Nephron (organoid): Measurements from ENCODE around the gene IFIT3.

Experiments
- H3K27ac Mint-ChIP-seq, 3 experiments: 2 replicates each; pipeline ENCODE4 v1.8.0; 2020; ENCODE audit warnings: mixed read lengths in 3 of 3, mild to moderate bottlenecking in 2 of 3, moderate library complexity in 1 of 3
- H3K27me3 Mint-ChIP-seq: 2 replicates; pipeline ENCODE4 v1.8.0; 2021; ENCODE audit warnings: low read depth, mild to moderate bottlenecking, moderate library complexity, mixed read lengths
- H3K36me3 Mint-ChIP-seq: 2 replicates; pipeline ENCODE4 v1.8.0; 2020; ENCODE audit warnings: low read depth, mixed read lengths
- H3K4me1 Mint-ChIP-seq: 2 replicates; pipeline ENCODE4 v1.8.0; 2020; ENCODE audit warnings: mixed read lengths
- H3K4me3 Mint-ChIP-seq, 3 experiments: 2 replicates each; pipeline ENCODE4 v1.8.0; 2020; ENCODE audit warnings: mild to moderate bottlenecking in 3 of 3, mixed read lengths in 3 of 3, moderate library complexity in 2 of 3
- H3K9me3 Mint-ChIP-seq: 2 replicates; pipeline ENCODE4 v1.8.0; 2020; ENCODE audit warnings: mixed read lengths
- TF ChIP-seq, protein P1 (sequence below), 3 experiments: fragments of 200-600 bp; sonication (generic); IDR thresholded peaks; one replicate each; pipeline ENCODE4 v1.5.0; 2021; ENCODE audit warnings: antibody characterized with exemption in 3 of 3; ENCODE audit not compliant: unreplicated experiment in 3 of 3

IFIT3 gene

DNA sequence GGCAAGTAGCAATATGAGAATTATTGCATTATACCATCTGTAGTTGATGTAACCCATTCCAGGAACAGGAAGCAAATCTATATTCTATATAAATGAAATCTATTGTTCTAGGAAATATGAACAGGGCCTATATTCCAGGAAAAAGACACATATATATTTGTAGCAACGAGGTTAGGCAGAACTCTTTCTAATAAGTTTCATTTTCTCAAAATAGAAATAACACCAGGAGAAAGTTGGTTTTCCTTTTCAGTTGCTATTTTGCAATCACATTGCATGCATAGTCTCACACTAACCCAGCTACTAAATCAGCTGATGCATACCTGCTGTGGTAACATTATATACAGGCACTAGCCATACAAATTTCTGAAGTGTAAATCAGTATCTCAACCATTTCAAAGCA, 32.2 kb upstream of the IFIT3 start:
- H3K4me3 Mint-ChIP-seq: no peak overlapping the region
- peaks cover 8% of the 10 kb centered on the region for H3K36me3 Mint-ChIP-seq
- TF ChIP-seq, protein P1, sequence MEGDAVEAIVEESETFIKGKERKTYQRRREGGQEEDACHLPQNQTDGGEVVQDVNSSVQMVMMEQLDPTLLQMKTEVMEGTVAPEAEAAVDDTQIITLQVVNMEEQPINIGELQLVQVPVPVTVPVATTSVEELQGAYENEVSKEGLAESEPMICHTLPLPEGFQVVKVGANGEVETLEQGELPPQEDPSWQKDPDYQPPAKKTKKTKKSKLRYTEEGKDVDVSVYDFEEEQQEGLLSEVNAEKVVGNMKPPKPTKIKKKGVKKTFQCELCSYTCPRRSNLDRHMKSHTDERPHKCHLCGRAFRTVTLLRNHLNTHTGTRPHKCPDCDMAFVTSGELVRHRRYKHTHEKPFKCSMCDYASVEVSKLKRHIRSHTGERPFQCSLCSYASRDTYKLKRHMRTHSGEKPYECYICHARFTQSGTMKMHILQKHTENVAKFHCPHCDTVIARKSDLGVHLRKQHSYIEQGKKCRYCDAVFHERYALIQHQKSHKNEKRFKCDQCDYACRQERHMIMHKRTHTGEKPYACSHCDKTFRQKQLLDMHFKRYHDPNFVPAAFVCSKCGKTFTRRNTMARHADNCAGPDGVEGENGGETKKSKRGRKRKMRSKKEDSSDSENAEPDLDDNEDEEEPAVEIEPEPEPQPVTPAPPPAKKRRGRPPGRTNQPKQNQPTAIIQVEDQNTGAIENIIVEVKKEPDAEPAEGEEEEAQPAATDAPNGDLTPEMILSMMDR (IDR thresholded peaks at IDR 0.05; ENCODE audit: unreplicated experiment in 3 of 3): no peak
- H3K9me3 Mint-ChIP-seq: peaks cover 9% of the 10 kb centered on the region
- H3K27me3 Mint-ChIP-seq: no peaks in the 10 kb centered on the region
- H3K4me1 Mint-ChIP-seq: peaks cover 5% of the 10 kb centered on the region
- H3K27ac Mint-ChIP-seq: peak overlapping the region in 2 of 3 experiments; percentile 48 to 52

DNA sequence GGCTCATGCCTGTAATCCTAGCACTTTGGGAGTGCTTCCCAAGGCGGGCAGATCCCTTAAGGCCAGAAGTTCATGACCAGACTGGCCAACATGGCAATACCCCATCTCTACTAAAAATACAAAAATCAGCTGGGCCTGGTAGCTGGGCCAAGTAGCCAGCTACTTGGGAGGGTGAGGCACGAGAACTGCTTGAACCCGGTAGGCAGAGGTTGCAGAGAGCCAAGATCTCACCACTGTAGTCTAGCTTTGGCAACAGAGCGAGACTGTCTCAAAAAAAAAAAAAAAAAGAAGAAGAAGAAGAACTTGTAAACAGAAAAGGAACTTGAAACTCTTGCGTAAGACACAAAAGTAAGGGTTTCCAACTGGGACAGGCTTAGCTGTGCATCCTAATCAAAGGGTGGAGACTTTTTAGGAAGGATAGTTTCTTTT, 31.6 kb upstream of the IFIT3 start:
- H3K27me3 Mint-ChIP-seq: no peaks in the 10 kb centered on the region
- H3K27ac Mint-ChIP-seq: peak overlapping the region in 2 of 3 experiments; percentile 48 to 52
- TF ChIP-seq, protein P1 (IDR thresholded peaks at IDR 0.05; ENCODE audit: unreplicated experiment in 3 of 3): no peak
- no peak overlapping the region for H3K4me3 Mint-ChIP-seq
- peaks cover 9% of the 10 kb centered on the region for H3K9me3 Mint-ChIP-seq
- H3K36me3 Mint-ChIP-seq: peaks cover 8% of the 10 kb centered on the region
- peaks cover 11% of the 10 kb centered on the region for H3K4me1 Mint-ChIP-seq

DNA sequence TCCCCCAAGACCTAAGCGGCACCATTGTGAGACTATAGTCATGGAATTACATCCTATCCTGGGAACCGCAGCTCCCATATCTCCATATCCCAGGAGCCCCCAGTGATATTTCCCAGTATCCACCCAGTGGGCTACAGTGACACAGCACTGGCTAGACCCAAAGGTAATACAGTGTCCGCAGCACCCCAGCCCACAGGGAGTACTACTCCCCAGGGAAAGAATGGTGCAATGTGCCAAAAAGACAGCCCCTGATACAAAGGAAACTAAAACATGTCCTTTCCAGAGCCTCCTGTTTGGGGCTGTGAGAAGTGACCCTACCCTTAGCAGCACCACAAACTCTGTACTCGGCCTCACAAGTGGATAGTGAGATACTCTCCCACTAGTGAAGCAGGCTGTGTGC, 30.4 kb upstream of the IFIT3 start:
- H3K27me3 Mint-ChIP-seq: no peaks in the 10 kb centered on the region
- H3K27ac Mint-ChIP-seq: no peak overlapping the region
- H3K4me1 Mint-ChIP-seq: peaks cover 22% of the 10 kb centered on the region
- H3K36me3 Mint-ChIP-seq: peaks cover 8% of the 10 kb centered on the region
- H3K4me3 Mint-ChIP-seq: no peak overlapping the region
- H3K9me3 Mint-ChIP-seq: peaks cover 9% of the 10 kb centered on the region
- TF ChIP-seq, protein P1 (IDR thresholded peaks at IDR 0.05; ENCODE audit: unreplicated experiment in 3 of 3): no peak

DNA sequence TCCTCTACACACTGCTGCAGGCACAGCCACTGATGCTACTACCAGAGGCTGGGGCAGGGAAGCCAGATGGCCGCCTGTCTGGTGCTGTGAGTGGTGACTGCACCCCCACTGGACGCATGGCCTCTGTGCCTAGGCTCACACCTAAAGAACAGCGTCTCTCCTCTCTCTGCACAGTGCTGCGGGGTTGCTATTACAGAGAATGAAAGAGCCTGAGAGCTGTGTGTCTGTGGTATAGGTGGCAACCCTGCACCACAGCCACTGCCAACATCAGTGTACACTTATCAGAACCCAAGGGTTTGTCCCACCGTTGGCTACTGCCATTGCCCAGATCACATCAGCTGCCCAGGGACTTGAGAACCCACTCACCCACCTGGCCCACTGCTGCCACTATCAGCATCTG, 30.0 kb upstream of the IFIT3 start:
- TF ChIP-seq, protein P1 (IDR thresholded peaks at IDR 0.05; ENCODE audit: unreplicated experiment in 3 of 3): no peak
- no peaks in the 10 kb centered on the region for H3K27me3 Mint-ChIP-seq
- H3K4me3 Mint-ChIP-seq: no peak overlapping the region
- peaks cover 9% of the 10 kb centered on the region for H3K9me3 Mint-ChIP-seq
- H3K27ac Mint-ChIP-seq: no peak overlapping the region
- H3K36me3 Mint-ChIP-seq: peaks cover 8% of the 10 kb centered on the region
- peaks cover 26% of the 10 kb centered on the region for H3K4me1 Mint-ChIP-seq

DNA sequence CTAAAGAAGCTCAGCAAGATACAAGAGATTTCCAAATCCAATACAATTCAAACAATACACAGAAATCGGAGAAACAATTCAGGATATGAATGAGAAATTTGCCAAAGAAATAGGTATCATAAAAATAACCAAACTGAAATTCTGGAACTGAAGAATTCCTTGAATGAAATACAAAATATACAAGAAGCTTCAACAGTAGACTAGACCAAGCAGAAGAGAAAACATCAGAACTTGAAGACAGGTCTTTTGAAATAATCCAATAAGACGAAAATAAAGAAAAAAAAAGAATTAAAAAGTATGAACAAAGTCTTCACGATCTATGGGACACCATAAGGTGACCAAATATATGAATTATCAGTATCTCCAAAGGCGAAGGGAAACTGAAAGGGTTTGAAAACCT, 28.8 kb upstream of the IFIT3 start:
- Mint-ChIP-seq H3K9me3 (peaks cover 9% of the 10 kb centered on the region), H3K27me3 (no peaks in the 10 kb centered on the region), H3K27ac (peak overlapping the region in 1 of 3 experiments; percentile 99), H3K4me3 (no peak overlapping the region), H3K4me1 (peaks cover 39% of the 10 kb centered on the region), H3K36me3 (peaks cover 8% of the 10 kb centered on the region)
- TF ChIP-seq, protein P1 (IDR thresholded peaks at IDR 0.05; ENCODE audit: unreplicated experiment in 3 of 3): no peak

DNA sequence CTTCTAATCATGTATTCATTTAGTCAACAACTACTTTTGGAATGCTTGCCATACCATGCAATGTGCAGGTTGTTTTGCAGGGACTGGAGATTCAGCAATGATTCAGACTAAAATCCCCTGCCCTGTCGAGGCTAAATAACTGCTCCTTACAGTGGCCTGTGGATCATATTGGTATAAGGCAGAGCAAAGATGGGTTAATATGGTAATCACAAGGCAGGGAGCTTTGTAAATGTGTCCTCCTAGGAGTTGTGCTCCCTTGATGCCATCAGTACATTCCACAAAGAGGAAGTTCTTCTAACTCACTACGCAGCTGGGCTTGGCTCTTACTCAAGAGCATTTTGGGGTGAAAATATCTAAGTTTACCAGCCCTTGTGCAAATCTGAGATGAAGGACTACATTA, 26.6 kb upstream of the IFIT3 start:
- TF ChIP-seq, protein P1 (IDR thresholded peaks at IDR 0.05; ENCODE audit: unreplicated experiment in 3 of 3): no peak
- Mint-ChIP-seq H3K36me3 (peaks cover 8% of the 10 kb centered on the region), H3K27me3 (no peaks in the 10 kb centered on the region), H3K27ac (peak overlapping the region; percentile 94 to 99 (median 99)), H3K9me3 (peaks cover 9% of the 10 kb centered on the region), H3K4me3 (peak overlapping the region in 2 of 3 experiments; percentile 81 to 84), H3K4me1 (peaks cover 38% of the 10 kb centered on the region)
